A549 treated with CpdA at 1 μM for 4 hours (cell line): ENCODE data around the gene POSTN. TPM values are rescaled to one million over a fixed set of nuclear protein-coding genes. Genes with fewer than 3 reads are reported as not detected.

Experiments used
- total RNA-seq: library from RNA; stranded (reverse); fragments of 200-300 nt; extraction: Qiagen RNA extraction; gene quantifications from 5 replicates; pipeline ENCODE4 v1.2.3, GENCODE V29; 2022; ENCODE audit warnings: low read depth

POSTN gene
- 0.02 to 0.14 TPM (median 0.05 TPM) in 3 of 5 replicates, not detected in the others for total RNA-seq

GRCh38 chr13:37598597-37598996 is at the start of gene POSTN:
POSTN (minus strand) TSS chr13:37598768; CDS start chr13:37598726, 42 bp downstream.

